Astrocyte (in vitro differentiated cells and primary cell): Measurements from ENCODE around the gene ZNF367. TPM values are rescaled to one million over a fixed set of nuclear protein-coding genes. Genes with fewer than 3 reads are reported as not detected.

Source experiments
- DNase-seq: peaks from one replicate; pipeline ENCODE4 v3.0.0-alpha.2; 2010; ENCODE audit warnings: low read depth
- FAIRE-seq: peaks from 2 replicates; lab custom pipeline; 2011; peaks lifted over from hg19 to GRCh38; lab: Jason Lieb, UNC
- H2AFZ ChIP-seq: 2 replicates; pipeline ENCODE4 v1.6.0; 2012; ENCODE audit warnings: low read depth, low read length, inconsistent platforms
- H3K27ac ChIP-seq: 2 replicates; pipeline ENCODE4 v1.5.1; 2011; ENCODE audit warnings: low read depth, low read length, inconsistent platforms
- H3K27me3 ChIP-seq: 2 replicates; pipeline ENCODE4 v1.6.0; 2011; ENCODE audit warnings: low read length, inconsistent platforms; ENCODE audit not compliant: insufficient read depth
- H3K36me3 ChIP-seq: 2 replicates; pipeline ENCODE4 v1.5.1; 2011; ENCODE audit warnings: low read length, inconsistent platforms; ENCODE audit not compliant: insufficient read depth
- H3K4me1 ChIP-seq: 2 replicates; pipeline ENCODE4 v1.5.1; 2011; ENCODE audit warnings: low read length, inconsistent platforms; ENCODE audit not compliant: insufficient read depth
- H3K4me2 ChIP-seq: 2 replicates; pipeline ENCODE4 v1.6.0; 2012; ENCODE audit warnings: low read length, inconsistent platforms
- H3K4me3 ChIP-seq: 2 replicates; pipeline ENCODE4 v1.5.1; 2011; ENCODE audit warnings: low read depth, mild to moderate bottlenecking, low read length, inconsistent platforms; ENCODE audit not compliant: insufficient read depth
- H3K79me2 ChIP-seq: 2 replicates; pipeline ENCODE4 v1.6.0; 2012; ENCODE audit warnings: mild to moderate bottlenecking, low read length, inconsistent platforms; ENCODE audit not compliant: insufficient read depth
- H3K9ac ChIP-seq: 2 replicates; pipeline ENCODE4 v1.6.0; 2012; ENCODE audit warnings: mild to moderate bottlenecking, low read length, inconsistent platforms
- H3K9me3 ChIP-seq: 2 replicates; pipeline ENCODE4 v1.5.1; 2012; ENCODE audit warnings: low read depth, mild to moderate bottlenecking, low read length, inconsistent platforms; ENCODE audit not compliant: insufficient read depth
- H4K20me1 ChIP-seq: 2 replicates; pipeline ENCODE4 v1.6.0; 2012; ENCODE audit warnings: low read length, inconsistent platforms; ENCODE audit not compliant: insufficient read depth
- H3K27ac Mint-ChIP-seq: one replicate; pipeline ENCODE4 v1.8.0; 2021; ENCODE audit warnings: mild to moderate bottlenecking, mixed read lengths; ENCODE audit not compliant: unreplicated experiment
- H3K27me3 Mint-ChIP-seq: one replicate; pipeline ENCODE4 v1.8.0; 2021; ENCODE audit warnings: low read depth, mixed read lengths; ENCODE audit not compliant: unreplicated experiment
- H3K36me3 Mint-ChIP-seq: one replicate; pipeline ENCODE4 v1.8.0; 2021; ENCODE audit warnings: low read depth, mixed read lengths; ENCODE audit not compliant: unreplicated experiment
- H3K4me1 Mint-ChIP-seq: one replicate; pipeline ENCODE4 v1.8.0; 2021; ENCODE audit warnings: low read depth, mixed read lengths; ENCODE audit not compliant: unreplicated experiment
- H3K4me3 Mint-ChIP-seq: one replicate; pipeline ENCODE4 v1.8.0; 2021; ENCODE audit warnings: mild to moderate bottlenecking, moderate library complexity, mixed read lengths; ENCODE audit not compliant: unreplicated experiment
- H3K9me3 Mint-ChIP-seq: one replicate; pipeline ENCODE4 v1.8.0; 2021; ENCODE audit warnings: mild to moderate bottlenecking, mixed read lengths; ENCODE audit not compliant: unreplicated experiment
- EZH2 ChIP-seq: IDR thresholded peaks from 2 replicates; pipeline ENCODE4 v1.6.1; 2012; ENCODE audit warnings: mild to moderate bottlenecking, low read length, inconsistent platforms; ENCODE audit not compliant: insufficient read depth
- total RNA-seq: library from RNA; stranded (reverse); gene quantifications from 2 replicates; pipeline ENCODE4 v1.2.1, GENCODE V29; 2021
- TF ChIP-seq, protein P1 (sequence below): IDR thresholded peaks from 2 replicates; pipeline ENCODE4 v1.5.1; 2011; ENCODE audit warnings: low read depth, mild to moderate bottlenecking, inconsistent platforms, low read length, moderate library complexity; ENCODE audit not compliant: insufficient read depth

Gene ZNF367
- total RNA-seq, 1 donor from 2014 or later: 0.89 TPM

DNA sequence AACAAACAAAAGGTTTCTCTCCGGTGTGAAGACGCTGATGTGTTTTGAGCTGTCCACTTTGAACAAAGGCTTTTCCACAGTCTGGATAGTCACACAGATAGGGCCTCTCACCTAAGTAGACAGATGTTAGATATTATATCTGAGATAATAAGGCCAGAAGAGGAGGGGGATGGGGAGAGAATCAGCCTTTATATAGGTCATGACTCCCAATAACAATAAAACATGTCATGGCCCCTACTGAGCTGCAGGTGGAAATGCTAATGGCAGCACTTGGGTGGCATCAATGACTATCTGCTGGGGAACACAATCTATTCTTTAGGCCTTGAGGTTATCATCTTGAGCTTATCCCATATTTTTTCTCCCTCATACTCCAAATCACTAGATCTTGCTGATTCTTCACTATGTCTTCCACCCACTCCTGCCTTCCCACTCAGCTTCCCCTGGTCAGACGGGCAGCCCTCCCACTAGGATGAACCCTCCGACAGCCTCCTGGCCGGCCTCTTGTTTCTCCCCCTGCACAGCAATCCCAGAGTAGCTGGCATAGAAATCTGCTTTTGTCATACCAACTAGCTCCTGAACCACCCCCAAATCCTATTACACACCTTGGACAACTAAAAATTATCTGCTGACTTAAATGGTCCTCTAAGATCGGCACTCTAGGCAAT, 23.2 kb downstream of the ZNF367 start:
- no peak overlapping the region for H3K4me3 Mint-ChIP-seq
- no peak for DNase-seq
- H3K9me3 ChIP-seq: no peaks in the 10 kb centered on the region
- H3K36me3 Mint-ChIP-seq: no peaks in the 10 kb centered on the region
- TF ChIP-seq, protein P1, sequence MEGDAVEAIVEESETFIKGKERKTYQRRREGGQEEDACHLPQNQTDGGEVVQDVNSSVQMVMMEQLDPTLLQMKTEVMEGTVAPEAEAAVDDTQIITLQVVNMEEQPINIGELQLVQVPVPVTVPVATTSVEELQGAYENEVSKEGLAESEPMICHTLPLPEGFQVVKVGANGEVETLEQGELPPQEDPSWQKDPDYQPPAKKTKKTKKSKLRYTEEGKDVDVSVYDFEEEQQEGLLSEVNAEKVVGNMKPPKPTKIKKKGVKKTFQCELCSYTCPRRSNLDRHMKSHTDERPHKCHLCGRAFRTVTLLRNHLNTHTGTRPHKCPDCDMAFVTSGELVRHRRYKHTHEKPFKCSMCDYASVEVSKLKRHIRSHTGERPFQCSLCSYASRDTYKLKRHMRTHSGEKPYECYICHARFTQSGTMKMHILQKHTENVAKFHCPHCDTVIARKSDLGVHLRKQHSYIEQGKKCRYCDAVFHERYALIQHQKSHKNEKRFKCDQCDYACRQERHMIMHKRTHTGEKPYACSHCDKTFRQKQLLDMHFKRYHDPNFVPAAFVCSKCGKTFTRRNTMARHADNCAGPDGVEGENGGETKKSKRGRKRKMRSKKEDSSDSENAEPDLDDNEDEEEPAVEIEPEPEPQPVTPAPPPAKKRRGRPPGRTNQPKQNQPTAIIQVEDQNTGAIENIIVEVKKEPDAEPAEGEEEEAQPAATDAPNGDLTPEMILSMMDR: no peak
- no peak for TF ChIP-seq EZH2
- H3K36me3 ChIP-seq: peaks cover 2% of the 10 kb centered on the region
- H3K27ac ChIP-seq: no peak overlapping the region
- H3K27me3 ChIP-seq: no peaks in the 10 kb centered on the region
- no peaks in the 10 kb centered on the region for H3K4me1 ChIP-seq
- no peaks in the 10 kb centered on the region for H4K20me1 ChIP-seq
- H2AFZ ChIP-seq: no peak overlapping the region
- H3K4me1 Mint-ChIP-seq: peaks cover 6% of the 10 kb centered on the region
- FAIRE-seq: no peak
- H3K27me3 Mint-ChIP-seq: no peaks in the 10 kb centered on the region
- H3K79me2 ChIP-seq: peaks cover 10% of the 10 kb centered on the region
- no peak overlapping the region for H3K9ac ChIP-seq
- peaks cover 3% of the 10 kb centered on the region for H3K9me3 Mint-ChIP-seq
- H3K4me3 ChIP-seq: no peak overlapping the region
- H3K27ac Mint-ChIP-seq: no peak overlapping the region
- no peak overlapping the region for H3K4me2 ChIP-seq

DNA sequence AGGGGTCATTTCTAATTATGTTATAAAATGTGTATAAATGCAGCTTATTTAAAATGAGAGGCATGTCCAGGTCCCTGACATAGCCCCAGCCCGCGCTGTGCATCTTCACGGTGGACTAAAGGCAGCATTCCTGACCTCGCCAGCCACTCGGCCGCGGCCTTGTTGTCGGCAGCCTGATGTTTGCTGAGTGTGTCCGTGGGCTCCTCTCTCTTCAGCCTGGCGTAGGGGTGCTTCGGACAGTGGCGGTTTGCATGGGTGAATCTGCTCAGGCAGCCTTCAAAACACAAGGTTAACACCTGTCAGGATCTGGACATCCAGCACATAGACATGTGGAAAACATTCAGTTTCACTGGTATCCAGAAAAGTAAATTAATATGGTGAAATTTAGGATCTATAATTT, 25.9 kb downstream of the ZNF367 start:
- Histone ChIP-seq H3K36me3 (peaks cover 2% of the 10 kb centered on the region), H4K20me1 (no peaks in the 10 kb centered on the region), H3K27me3 (no peaks in the 10 kb centered on the region), H3K79me2 (no peaks in the 10 kb centered on the region), H3K4me3 (no peak overlapping the region), H3K27ac (no peak overlapping the region), H3K4me2 (no peak overlapping the region), H3K9ac (no peak overlapping the region), H3K9me3 (no peaks in the 10 kb centered on the region), H3K4me1 (no peaks in the 10 kb centered on the region), H2AFZ (no peak overlapping the region)
- FAIRE-seq: no peak
- no peak overlapping the region for H3K4me3 Mint-ChIP-seq
- H3K27ac Mint-ChIP-seq: no peak overlapping the region
- no peaks in the 10 kb centered on the region for H3K27me3 Mint-ChIP-seq
- no peaks in the 10 kb centered on the region for H3K36me3 Mint-ChIP-seq
- no peaks in the 10 kb centered on the region for H3K4me1 Mint-ChIP-seq
- no peak for DNase-seq
- TF ChIP-seq, protein P1: no peak
- no peak for TF ChIP-seq EZH2
- H3K9me3 Mint-ChIP-seq: no peaks in the 10 kb centered on the region

DNA sequence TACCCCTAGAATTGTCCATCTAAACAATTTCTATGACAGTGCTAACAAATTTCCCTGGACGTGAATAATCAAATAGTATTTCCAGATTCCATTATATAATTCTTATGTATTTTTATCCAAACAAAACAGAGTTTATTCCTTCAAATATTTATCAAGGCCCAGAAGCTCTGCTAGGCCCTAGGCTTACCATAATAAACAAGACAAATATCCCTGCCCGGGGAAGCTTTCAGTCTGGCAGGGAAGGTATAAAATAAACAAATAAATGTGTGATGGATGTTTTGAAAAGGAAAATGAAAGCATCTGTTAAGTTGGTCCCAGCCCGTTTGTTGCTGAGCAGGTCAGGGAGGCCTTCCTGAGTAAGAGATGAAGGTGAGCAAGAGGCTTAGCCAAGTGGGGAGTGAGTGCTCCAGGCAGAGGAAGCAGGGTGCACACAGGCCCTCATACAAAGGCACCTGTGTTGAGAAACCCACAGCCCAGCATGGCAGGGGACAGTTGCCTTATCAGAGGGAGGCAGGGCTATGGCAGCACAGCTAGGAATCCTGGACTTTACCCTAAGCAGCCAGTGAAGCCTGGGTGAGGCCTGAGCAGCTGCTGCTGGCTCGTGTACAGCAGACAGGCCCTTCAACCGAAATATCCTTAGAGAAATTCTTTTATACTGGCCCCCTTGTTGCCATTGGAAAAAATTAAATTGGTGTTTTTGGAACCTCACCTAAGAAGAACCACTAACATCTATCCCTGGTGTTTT, 27.0 kb downstream of the ZNF367 start:
- no peak overlapping the region for H3K4me3 Mint-ChIP-seq
- TF ChIP-seq, protein P1: no peak
- TF ChIP-seq EZH2: no peak
- Histone ChIP-seq H3K36me3 (peaks cover 2% of the 10 kb centered on the region), H3K4me3 (no peak overlapping the region), H4K20me1 (no peaks in the 10 kb centered on the region), H3K79me2 (no peaks in the 10 kb centered on the region), H3K9me3 (no peaks in the 10 kb centered on the region), H3K4me2 (no peak overlapping the region), H3K27me3 (no peaks in the 10 kb centered on the region), H2AFZ (no peak overlapping the region), H3K9ac (no peak overlapping the region), H3K27ac (no peak overlapping the region), H3K4me1 (no peaks in the 10 kb centered on the region)
- no peaks in the 10 kb centered on the region for H3K4me1 Mint-ChIP-seq
- no peak overlapping the region for H3K27ac Mint-ChIP-seq
- no peaks in the 10 kb centered on the region for H3K27me3 Mint-ChIP-seq
- no peaks in the 10 kb centered on the region for H3K36me3 Mint-ChIP-seq
- FAIRE-seq (no peak), DNase-seq (no peak)
- no peaks in the 10 kb centered on the region for H3K9me3 Mint-ChIP-seq
